Tibial nerve (tissue), 4 donors: ENCODE results near the gene SH3BP1.

Source experiments
- EP300 ChIP-seq, 2 donors: sonication (generic); formaldehyde crosslinking; IDR thresholded peaks; one replicate each; pipeline ENCODE4 v1.6.1; 2017; ENCODE audit warnings: antibody characterized with exemption in 2 of 2, mild to moderate bottlenecking in 1 of 2
- TF ChIP-seq, protein P1 (sequence below), 5 experiments: fragments of 200-600 bp in 3 of 5; fragments of 450-650 bp in 2 of 5; sonication (generic) in 3 of 5; IDR thresholded peaks; one replicate each; pipeline ENCODE4 v1.5.1; 2016 to 2019; ENCODE audit warnings: antibody characterized with exemption in 5 of 5, mild to moderate bottlenecking in 3 of 5, moderate library complexity in 2 of 5

DNA sequence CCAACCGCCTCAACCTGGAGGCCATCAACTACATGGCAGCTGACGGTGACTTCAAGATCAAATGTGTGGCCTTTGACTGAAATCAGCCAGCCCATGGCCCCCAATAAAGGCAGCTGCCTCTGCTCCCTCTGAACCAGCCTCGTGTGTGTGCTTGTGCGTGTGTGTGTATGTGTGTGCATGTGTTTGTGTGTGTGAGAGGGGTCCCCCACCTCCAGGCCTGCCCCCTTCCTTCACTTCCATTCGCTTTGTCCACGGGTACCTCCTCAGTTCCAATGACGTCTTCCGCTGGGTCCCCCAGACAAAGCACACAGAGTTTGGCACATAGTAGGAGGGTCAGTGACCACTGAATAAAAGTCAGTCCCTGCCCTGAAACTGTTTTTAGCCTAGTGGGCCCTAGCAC, 40.2 kb downstream of the SH3BP1 start:
- TF ChIP-seq, protein P1, sequence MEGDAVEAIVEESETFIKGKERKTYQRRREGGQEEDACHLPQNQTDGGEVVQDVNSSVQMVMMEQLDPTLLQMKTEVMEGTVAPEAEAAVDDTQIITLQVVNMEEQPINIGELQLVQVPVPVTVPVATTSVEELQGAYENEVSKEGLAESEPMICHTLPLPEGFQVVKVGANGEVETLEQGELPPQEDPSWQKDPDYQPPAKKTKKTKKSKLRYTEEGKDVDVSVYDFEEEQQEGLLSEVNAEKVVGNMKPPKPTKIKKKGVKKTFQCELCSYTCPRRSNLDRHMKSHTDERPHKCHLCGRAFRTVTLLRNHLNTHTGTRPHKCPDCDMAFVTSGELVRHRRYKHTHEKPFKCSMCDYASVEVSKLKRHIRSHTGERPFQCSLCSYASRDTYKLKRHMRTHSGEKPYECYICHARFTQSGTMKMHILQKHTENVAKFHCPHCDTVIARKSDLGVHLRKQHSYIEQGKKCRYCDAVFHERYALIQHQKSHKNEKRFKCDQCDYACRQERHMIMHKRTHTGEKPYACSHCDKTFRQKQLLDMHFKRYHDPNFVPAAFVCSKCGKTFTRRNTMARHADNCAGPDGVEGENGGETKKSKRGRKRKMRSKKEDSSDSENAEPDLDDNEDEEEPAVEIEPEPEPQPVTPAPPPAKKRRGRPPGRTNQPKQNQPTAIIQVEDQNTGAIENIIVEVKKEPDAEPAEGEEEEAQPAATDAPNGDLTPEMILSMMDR (IDR thresholded peaks at IDR 0.05) = no peak
- no peak for TF ChIP-seq EP300 (IDR thresholded peaks at IDR 0.05)
